OCI-LY7 (cell line): ENCODE data around the gene MEOX1.

Source experiments
- CTCF ChIP-seq: fragments of 200-600 bp; sonication (generic); conservative IDR thresholded peaks from 2 replicates; pipeline ENCODE4 v1.5.1; 2014; ENCODE audit warnings: mild to moderate bottlenecking, antibody characterized with exemption, low read length, moderate library complexity, mixed read lengths
- EZH2phosphoT487 ChIP-seq: fragments of 200-600 bp; sonication (generic); IDR thresholded peaks from 2 replicates; pipeline ENCODE4 v1.6.1; 2018; ENCODE audit warnings: low read depth, borderline replicate concordance, mild to moderate bottlenecking, mixed run types, antibody characterized with exemption, low read length, moderate library complexity, mixed read lengths

- TF ChIP-seq CTCF, result no peak
- TF ChIP-seq EZH2phosphoT487, result no peak
These were observed 48.4 kb upstream of the MEOX1 start for GRCh38 chr17:43710101-43710500.
